Stimulated activated CD4-positive, alpha-beta T cell treated with anti-CD3 and anti-CD28 coated beads, Interleukin-1b, Interleukin-23, amount 100 ng/mL, for 48 hours (primary cell): ENCODE results near the gene CRAT.

Experiments
- DNase-seq: peaks from one replicate; pipeline ENCODE4 v3.0.0-alpha.2; 2020

Gene CRAT

GRCh38 chr9:129080601-129081387 lies 29.8 kb downstream of the CRAT start, which contains the start of gene DOLPP1:
Gene DOLPP1, plus strand, starts transcription at chr9:129081111. Its CDS starts 21 bp downstream, at chr9:129081132.
- peak; percentile 99 for DNase-seq

DNA sequence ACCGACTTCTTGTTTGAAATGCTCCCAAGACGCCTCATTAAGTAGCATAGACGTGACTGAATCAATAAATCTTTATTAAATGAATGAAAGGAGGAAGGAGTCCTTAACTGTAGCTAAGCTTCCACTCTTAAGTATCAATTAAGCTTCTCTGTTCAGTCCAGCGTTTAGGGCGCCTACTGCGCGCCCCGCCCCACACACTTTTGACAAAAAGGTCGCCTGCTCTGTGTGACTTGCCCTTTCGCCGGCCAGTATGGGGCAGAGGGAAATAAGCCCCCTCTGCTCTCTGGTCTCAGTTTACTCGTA lies 30.3 kb downstream of the CRAT start:
- no peak for DNase-seq

DNA sequence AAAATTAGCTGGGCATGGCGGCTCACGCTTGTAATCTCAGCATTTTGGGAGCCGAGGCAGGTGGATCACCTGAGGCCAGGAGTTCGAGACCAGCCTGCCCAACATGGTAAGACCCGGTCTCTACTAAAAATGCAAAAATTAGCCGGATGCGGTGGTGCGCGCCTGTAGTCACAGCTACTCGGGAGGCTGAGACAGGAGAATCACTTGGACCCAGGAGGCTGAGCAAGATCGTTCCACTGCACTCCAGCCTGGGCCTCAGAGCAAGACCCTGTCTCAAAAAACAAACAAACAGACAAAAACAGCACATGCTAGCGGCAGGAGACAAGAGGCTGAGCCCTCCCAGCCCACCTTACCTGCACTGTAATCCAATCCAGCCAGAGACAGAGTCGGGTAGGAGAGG lies 30.8 kb downstream of the CRAT start:
- DNase-seq = no peak

DNA sequence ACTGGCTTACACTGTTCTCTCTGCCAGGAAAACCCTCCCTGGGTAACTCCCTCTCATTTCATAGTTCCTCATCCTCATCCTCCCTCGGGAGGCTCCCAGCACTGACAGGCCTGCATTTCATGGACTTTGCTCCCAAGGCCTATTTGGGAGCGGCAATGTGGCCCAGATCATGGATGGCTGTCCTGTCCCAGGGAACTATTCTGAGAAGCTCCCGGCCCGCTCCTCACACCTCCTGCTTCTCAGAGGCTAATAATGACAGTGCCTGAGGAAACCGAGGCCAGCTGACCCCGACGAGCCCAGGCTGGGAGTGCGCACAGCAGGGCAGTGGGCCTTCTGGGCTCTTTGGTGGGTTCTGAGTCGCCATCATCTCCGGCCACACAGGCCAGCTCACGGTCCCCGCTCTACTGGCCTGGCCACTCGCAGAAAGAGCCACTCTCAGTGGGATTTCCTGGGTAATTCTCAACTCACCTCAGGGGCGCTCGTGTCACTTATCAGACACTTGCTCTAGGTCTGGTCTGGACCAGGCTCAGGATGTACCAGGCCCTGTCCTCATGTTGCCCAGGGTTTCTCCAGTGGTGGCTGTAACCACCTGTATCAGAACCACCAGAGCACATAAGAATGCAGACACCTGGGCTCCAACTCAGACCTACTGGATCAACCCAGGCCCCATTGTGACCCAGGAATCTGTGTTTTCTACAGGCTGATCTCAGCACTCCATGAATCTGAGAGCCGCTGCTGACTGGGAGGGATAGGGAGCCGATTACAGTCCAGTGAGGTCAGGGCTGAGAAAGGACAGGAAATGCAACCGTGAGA lies 31.7 kb downstream of the CRAT start:
- no peak for DNase-seq

- no peak for DNase-seq
Observed at GRCh38 chr9:129077236-129077635, 33.4 kb downstream of the CRAT start.

GRCh38 chr9:129076640-129077037 lies 34.0 kb downstream of the CRAT start:
- DNase-seq = no peak

DNA sequence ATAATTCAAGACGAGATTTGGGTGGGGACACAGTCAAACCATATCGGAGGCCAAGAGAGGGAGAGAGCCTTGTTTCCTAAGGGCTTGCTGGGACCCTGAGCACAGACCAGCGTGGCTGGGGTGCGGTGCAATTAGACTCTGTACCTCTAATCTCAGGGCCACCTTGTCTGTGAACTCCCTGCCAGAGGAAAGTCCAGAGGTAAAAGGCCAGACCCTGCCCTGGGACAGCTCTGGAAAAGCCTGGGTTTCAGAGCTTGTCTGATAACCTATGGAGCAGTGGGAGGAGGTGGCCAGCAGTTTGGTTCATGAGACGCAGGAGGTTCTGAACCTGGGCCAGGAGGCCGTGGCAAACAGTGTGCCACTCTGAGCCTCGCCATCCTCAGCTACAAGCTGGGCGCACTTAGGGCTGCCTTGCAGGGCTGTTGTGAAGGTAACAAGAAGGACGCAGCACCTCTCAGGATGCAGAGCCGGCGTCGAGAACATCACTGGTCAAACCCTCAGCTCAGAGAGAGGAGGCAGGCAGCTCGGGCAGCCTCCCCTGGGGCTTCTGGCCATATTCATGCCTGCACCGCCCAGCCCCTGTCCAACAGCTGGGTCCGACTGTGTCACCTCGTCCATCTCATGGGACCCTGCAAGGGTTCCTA lies 34.5 kb downstream of the CRAT start:
- no peak for DNase-seq

DNA sequence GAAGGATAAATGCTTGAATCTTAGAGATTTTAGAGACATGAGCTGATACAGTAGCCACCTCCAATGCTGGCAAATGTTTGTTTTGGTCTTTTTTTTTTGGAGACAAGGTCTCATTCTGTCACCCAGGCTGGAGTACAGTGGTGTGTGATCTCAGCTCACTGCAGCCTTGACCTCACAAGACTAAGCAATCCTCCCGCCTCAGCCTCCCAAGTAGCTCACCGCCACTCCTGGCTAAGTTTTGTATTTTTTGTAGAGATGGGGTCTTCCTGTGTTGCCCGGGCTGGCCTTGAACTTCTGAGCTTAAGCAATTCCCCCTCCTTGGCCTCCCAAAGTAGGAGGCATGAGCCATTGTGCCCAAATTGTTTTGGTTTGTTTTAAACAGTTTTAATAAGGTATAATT lies 36.5 kb downstream of the CRAT start:
- DNase-seq = no peak

DNA sequence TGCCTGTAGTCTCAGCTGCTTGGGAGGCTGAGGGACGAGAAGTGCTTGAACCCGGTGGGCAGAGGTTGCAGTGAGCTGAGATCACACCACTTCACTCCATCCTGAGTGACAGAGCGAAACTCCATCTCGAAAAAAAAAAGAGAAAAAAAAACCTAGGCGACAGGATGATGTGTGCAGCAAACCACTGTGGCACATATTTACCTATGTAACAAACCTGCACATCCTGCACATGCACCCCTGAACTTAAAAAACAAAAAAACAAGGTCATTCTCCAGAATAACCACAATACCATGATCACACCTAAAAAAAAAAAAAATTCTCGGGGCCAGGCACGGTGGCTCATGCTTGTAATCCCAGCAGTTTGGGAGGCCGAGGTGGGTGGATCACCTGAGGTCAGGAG lies 37.2 kb downstream of the CRAT start:
- DNase-seq = no peak

GRCh38 chr9:129072171-129072570 lies 38.4 kb downstream of the CRAT start:
- DNase-seq = no peak

DNA sequence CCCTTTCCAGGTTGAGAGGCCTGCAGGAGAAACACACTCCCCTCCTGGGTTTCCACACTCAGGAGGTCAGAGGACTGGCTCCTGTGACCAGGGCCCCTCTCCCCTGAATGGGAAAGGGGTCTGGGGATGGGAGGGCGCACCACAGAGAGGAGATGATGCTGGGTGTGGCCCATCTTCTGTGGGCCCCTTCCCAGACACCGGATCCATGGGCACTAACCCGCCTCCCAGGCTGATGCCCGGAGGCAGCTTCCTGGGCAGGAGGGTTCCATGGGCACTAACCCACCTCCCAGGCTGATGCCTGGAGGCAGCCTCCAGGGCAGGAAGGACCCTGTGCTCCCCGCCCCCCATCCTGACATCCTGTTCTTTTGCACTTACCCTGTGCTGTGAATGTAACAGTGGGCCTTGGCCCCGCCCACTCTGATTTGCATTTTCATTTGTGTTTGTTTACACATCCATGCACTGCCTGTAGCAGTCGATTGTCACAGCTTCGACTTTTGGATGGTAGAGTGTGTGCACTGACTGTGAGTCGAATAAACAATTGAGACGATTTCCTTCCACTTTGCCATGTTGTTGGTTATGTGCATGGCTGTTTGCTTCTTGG lies 39.0 kb downstream of the CRAT start:
- DNase-seq = no peak

DNA sequence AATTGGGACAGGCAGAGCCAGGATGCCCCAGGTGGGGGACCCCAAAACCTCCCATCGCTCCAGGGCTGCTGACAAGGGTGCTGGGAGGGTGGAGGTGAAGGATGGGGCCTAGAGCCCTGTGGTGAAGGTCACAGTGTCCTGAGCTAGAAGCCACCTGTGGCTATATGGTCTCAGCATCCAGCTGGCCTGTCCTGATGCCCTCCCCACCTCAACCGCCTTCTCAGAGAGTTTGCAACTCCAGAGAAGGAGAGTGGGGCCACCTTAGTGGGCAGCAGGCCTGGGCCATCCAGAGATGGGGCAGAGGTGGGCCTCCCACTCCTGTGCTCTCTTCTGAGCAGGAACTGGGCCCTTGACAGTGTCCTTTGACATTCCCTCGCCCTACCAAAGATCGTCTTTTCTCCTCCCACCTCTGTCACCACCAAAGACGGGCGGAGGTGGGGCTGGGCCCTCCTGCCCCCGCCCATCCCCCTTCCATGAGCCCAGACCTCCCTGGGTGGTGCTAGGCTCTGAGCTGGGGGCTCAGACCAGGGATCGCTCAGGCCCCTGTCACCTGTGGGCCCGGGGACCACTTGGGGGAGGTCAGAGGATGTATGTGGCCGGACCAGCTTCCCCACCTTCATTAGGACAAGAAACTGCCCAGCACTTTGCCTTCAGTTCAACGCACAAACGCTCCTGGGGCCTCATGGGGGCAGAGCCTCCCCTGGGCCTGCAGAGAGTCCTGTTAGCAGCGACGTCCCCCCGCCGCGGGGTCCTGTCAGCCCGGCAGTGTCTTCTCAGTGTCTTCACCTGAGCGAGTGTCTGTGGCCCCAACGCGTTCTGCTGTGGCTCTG lies 39.7 kb downstream of the CRAT start:
- DNase-seq = no peak

DNA sequence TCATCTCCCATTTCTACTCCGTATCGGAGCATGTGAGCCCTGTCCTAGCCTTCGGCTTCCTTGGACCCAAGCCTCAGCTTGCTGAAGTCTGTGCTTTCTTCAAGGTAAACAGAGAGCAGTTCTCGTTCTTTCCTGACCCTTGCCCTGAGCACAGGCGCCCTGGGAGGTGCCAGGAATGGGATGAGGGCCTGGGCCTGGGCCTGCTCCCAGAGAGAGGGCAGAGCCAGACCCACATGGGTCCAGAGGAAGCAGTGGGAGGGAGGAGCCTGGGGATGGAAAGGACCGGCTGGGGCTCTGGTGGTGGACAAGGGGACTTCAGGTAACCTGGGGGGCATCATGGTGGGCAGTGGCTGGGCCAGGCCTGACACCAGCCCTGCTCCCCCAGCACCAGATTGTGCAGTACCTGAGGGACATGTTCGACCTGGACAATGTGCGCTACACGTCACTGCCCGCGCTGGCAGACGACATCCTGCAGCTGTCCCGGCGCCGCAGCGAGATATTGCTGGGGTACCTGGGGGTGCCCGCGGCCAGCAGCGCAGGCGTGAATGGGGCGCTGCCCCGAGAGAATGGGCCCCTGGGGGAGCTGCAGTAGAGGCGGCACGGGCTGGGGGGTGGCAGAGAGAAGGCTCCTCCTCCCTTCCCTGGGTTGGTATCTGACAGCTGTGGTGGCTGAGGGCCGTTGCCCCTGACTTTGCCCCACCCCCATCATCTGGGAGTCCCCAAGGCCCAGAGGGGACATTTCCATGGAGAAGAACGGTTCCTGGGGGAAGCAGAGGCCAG lies 40.5 kb downstream of the CRAT start:
- DNase-seq = no peak

- DNase-seq = peak; percentile 61
Observed at GRCh38 chr9:129068990-129069861, 41.4 kb downstream of the CRAT start.

- DNase-seq = no peak
Observed at GRCh38 chr9:129068110-129068509, 42.5 kb downstream of the CRAT start.

DNA sequence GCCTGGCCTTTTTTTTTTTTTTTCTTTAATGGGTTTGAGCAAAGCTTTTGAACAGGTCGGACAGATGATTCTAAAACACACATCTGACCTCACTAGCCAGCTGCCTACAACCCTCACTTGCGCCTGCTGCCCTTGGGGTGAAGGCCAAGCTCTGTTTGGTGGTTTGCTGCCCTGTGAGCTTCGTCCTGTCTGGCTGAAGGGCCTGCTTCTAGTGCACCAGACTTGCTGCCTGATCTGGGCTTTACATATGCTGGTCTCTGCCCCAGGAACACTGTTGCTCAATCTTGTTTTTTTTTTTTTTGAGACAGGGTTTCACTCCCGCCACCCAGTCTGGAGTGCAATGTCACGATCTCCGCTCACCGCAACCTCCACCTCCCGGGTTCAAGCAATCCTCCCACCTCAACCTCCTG lies 46.1 kb downstream of the CRAT start:
- DNase-seq = no peak

- DNase-seq = no peak
Observed at GRCh38 chr9:129063061-129063460, 47.5 kb downstream of the CRAT start.

DNA sequence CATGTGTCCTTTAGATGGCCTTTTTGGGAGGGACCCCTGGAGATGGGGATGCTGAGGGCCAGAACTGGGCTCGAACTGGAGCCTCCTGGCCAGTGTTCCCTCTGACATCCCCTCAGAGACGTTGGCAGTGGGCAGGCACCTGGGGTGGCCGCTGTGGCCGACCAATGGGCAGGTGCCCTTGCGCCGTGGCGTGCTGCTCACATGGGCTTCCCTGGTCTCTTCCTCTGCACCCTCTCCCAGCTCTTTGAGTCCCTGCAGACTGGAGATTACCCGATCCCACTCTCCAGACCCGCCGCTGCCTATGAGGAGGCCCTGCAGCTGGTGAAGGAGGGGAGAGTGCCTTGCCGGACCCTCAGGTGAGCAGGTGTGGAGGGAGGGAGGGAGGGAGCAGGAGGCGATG lies 49.6 kb downstream of the CRAT start:
- no peak for DNase-seq

GRCh38 chr9:129059796-129060785 lies 50.5 kb downstream of the CRAT start:
- no peak for DNase-seq
